Activated CD4-positive, alpha-beta T cell treated with anti-CD3 and anti-CD28 coated beads for 24 hours (primary cell): ENCODE measurements around the gene TFAP2A.

ENCODE experiments used
- DNase-seq, 2 donors: peaks; one replicate each; pipeline ENCODE4 v3.0.0-alpha.2; 2020; ENCODE audit warnings: low read depth in 2 of 2

Gene TFAP2A

GRCh38 chr6:10382728-10383330 is 32.0 kb downstream of the TFAP2A start:
- DNase-seq: no peak

GRCh38 chr6:10382322-10382721 is 32.6 kb downstream of the TFAP2A start:
- DNase-seq: no peak

- DNase-seq: no peak
These were observed 33.1 kb downstream of the TFAP2A start for GRCh38 chr6:10381830-10382208.

- no peak for DNase-seq
These were observed 33.6 kb downstream of the TFAP2A start for GRCh38 chr6:10381133-10381829.

GRCh38 chr6:10375391-10375969 is 39.4 kb downstream of the TFAP2A start:
- no peak for DNase-seq

GRCh38 chr6:10373642-10374359 is 41.1 kb downstream of the TFAP2A start:
- no peak for DNase-seq

GRCh38 chr6:10369896-10370295 is 45.0 kb downstream of the TFAP2A start:
- DNase-seq: no peak

- no peak for DNase-seq
These were observed 46.0 kb downstream of the TFAP2A start for GRCh38 chr6:10368861-10369260.

DNA sequence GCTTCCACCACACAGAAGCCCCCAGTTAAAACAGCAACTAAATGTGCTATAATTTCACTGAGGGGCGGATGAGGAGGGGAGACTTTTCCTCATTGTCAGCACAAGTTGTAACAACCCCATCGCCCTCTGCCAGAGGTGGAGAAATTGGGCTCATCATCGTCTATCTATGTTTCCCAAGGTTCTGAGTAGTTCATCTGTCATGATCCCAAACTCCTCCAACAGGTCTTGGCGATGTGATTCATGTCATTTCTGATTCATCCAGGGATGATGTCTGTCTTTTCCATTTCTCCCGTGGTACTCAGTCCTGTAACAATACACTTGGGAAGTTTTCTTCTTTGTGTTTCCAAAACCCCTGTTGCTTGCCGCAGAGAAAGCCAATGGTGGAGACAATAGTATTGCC is 51.0 kb downstream of the TFAP2A start:
- no peak for DNase-seq

- DNase-seq: no peak
These were observed 52.6 kb downstream of the TFAP2A start for GRCh38 chr6:10362300-10362699.

DNA sequence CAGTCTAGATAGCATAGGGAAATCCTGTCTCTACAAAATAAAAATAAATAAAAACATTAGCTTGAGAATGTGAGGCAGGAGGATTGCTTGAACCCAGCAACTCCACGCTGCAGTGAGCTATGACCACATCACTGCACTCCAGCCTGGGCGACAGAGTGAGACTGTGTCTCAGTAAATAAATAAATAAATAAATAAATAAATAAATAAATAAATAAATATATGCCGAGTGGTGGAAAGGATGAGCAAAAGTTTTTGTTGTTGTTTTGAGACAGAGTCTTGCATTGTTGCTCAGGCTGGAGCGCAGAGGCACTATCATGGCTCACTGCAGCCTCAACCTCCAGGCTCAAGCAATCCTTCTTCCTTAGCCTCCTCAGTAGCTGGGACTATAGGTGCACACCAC is 53.4 kb downstream of the TFAP2A start:
- DNase-seq: no peak

DNA sequence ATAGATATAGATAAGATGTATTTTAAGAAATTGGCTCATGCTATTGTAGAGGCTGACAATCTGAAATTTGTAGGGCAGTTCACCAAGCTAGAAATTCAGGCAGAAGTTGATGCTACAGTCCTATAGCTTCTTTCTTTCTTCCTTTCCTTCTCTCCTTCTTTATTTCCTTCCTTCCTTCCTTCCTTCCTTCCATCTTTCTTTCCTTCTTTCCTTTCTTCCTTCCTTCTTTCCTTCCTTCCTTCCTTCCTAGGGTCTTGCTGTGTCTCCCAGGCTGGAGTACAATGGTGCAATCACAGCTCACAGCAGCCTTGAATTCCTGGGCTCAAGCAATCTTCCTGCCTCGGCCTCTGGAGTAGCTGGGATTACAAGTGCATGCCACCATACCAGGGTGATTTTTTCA is 55.3 kb downstream of the TFAP2A start:
- no peak for DNase-seq

GRCh38 chr6:10355115-10355702 is 59.7 kb downstream of the TFAP2A start:
- no peak for DNase-seq

GRCh38 chr6:10351791-10352190 is 63.1 kb downstream of the TFAP2A start:
- no peak for DNase-seq

GRCh38 chr6:10350720-10351119 is 64.2 kb downstream of the TFAP2A start:
- no peak for DNase-seq

DNA sequence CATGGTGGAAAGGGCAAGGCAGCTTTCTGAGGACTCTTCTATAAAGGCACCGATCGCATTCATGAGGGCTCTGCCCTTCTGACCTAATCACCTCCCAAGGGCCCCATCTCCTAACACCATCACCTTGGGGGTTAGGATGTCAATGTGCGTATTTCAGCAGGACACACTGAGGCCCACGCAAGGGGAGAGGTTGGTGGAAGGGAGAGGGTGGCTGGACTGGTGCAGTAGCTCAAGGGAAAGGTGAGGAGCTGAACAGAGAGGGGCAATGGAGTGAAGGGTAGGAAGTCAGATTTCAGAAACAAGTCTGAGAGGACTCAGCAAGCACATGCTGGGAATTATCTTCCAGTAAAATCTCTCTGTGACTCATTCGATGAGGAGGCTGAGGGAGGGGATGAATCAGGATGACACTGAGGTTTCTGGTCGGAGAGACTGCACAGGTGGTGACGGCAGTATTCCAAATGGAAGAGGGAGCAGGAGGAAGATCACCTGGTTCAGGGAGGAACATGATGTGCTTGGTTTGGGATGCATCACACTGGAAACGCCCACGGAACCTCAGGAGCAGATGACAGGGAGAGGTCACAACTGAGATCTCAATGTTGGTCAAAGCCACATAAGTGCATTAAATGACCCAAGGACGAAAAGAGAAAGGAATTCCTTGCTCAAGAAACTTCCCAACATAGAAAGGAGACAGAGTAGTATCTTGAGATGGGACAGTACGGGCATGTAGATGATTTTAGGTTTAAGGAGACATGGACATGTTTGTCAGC is 67.1 kb downstream of the TFAP2A start:
- DNase-seq: no peak
